ENCODE measurements around the gene WNK4. TPM values are rescaled to one million over a fixed set of nuclear protein-coding genes. Genes with fewer than 3 reads are reported as not detected.

The WNK4 gene
- total and polyA plus RNA-seq, 4 donors = 0.09 to 0.77 (median 0.45) TPM

DNA sequence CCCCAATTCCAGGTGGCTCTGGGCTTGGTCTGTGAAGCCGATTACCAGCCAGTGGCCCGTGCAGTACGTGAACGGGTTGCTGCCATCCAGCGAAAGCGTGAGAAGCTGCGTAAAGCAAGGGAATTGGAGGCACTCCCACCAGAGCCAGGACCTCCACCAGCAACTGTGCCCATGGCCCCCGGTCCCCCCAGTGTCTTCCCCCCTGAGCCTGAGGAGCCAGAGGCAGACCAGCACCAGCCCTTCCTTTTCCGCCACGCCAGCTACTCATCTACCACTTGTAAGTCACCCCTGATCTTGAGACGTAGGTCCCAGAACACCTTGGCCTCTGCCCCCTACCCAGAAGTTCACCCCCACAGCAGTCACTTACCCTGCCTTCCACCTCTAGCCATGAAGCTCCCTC is 6.9 kb downstream of the WNK4 start:
- TF ChIP-seq CTCF (IDR thresholded peaks at IDR 0.05; ENCODE audit: control extremely low read depth, extremely low read depth) = no peak
- Histone ChIP-seq H3K4me1 (ENCODE audit: control insufficient read depth in 5 of 5, insufficient read depth in 5 of 5, low read length in 5 of 5) (peaks cover 0 to 27% (median 6%) of the 10 kb centered on the region in 5 donors), H3K36me3 (ENCODE audit: control insufficient read depth in 4 of 4, insufficient read depth in 4 of 4, low read length in 4 of 4) (no peaks in the 10 kb centered on the region), H3K27ac (ENCODE audit: low read depth in 1 of 2, low read length in 1 of 2) (no peak overlapping the region), H3K27me3 (ENCODE audit: control insufficient read depth in 3 of 3, insufficient read depth in 3 of 3, low read length in 2 of 3) (peaks cover 0 to 62% (median 43%) of the 10 kb centered on the region in 3 donors), H3K9ac (ENCODE audit: insufficient read depth in 1 of 2, low read length in 2 of 2) (no peak overlapping the region), H3K9me3 (ENCODE audit: control insufficient read depth in 4 of 4, insufficient read depth in 3 of 4, low read length in 3 of 4) (peaks cover 0 to 2% (median 0%) of the 10 kb centered on the region in 4 donors), H3K4me3 (no peak overlapping the region)
- ATAC-seq (ENCODE audit: insufficient read depth, low FRiP score) (no peak), DNase-seq (no peak)
- 84 to 90% methylated on average over 11 of the region's 11 CpGs for WGBS, 2 donors

DNA sequence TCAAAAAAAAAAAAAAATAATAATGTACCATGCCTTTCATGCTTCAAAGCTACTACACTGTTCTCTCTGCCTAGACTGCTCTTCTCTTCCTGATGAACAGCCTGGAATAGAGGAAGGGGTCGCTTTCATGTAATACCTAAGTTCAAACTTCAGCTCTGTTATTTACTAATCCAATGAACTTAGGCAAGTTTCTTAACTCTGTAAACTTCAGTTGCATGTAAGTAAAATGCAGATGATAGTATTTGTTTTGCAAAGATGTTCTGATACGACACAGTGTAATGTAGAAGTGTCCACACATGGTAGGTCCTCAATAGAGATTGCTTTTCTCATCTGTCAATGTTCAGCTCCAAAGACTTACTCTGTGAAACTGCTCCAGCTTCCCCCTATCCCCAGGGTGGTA is 11.5 kb downstream of the WNK4 start:
- no peak overlapping the region for H3K27ac ChIP-seq (ENCODE audit: low read depth in 1 of 2, low read length in 1 of 2)
- H3K4me3 ChIP-seq = no peak overlapping the region
- TF ChIP-seq CTCF (IDR thresholded peaks at IDR 0.05; ENCODE audit: control extremely low read depth, extremely low read depth) = no peak
- peaks cover 0 to 6% (median 2%) of the 10 kb centered on the region in 5 donors for H3K4me1 ChIP-seq (ENCODE audit: control insufficient read depth in 5 of 5, insufficient read depth in 5 of 5, low read length in 5 of 5)
- H3K9ac ChIP-seq (ENCODE audit: insufficient read depth in 1 of 2, low read length in 2 of 2) = no peak overlapping the region
- WGBS, 2 donors = 75 to 79% methylated on average over 2 of the region's 2 CpGs
- H3K9me3 ChIP-seq (ENCODE audit: control insufficient read depth in 4 of 4, insufficient read depth in 3 of 4, low read length in 3 of 4) = no peaks in the 10 kb centered on the region
- H3K36me3 ChIP-seq (ENCODE audit: control insufficient read depth in 4 of 4, insufficient read depth in 4 of 4, low read length in 4 of 4) = peaks cover 0 to 6% (median 0%) of the 10 kb centered on the region in 4 donors
- no peak for ATAC-seq (ENCODE audit: insufficient read depth, low FRiP score)
- DNase-seq = no peak
- H3K27me3 ChIP-seq (ENCODE audit: control insufficient read depth in 3 of 3, insufficient read depth in 3 of 3, low read length in 2 of 3) = peaks cover 0 to 16% (median 3%) of the 10 kb centered on the region in 3 donors

DNA sequence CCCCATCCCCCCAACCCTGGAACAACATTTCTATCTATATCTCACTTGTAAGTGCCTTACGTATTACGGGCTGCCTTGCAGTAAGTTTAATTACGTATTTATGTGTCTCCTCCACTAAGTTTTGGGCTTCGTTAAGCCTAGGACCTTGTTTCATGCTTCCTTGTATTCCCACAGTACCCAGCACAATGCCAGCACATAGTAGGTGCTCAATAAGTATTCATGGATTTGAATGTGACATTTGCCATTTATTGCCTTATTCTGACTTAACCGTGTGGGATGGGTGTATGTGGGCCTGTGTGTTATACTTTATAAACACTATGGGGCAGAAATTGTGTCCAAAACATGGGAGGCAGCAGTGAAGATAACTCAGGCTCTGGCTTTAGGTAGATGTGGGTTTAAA is 12.1 kb downstream of the WNK4 start:
- Histone ChIP-seq H3K9me3 (ENCODE audit: control insufficient read depth in 4 of 4, insufficient read depth in 3 of 4, low read length in 3 of 4) (no peaks in the 10 kb centered on the region), H3K27me3 (ENCODE audit: control insufficient read depth in 3 of 3, insufficient read depth in 3 of 3, low read length in 2 of 3) (peaks cover 0 to 10% (median 0%) of the 10 kb centered on the region in 3 donors), H3K4me1 (ENCODE audit: control insufficient read depth in 5 of 5, insufficient read depth in 5 of 5, low read length in 5 of 5) (peaks cover 0 to 8% (median 7%) of the 10 kb centered on the region in 5 donors), H3K27ac (ENCODE audit: low read depth in 1 of 2, low read length in 1 of 2) (no peak overlapping the region), H3K36me3 (ENCODE audit: control insufficient read depth in 4 of 4, insufficient read depth in 4 of 4, low read length in 4 of 4) (peaks cover 0 to 6% (median 3%) of the 10 kb centered on the region in 4 donors), H3K9ac (ENCODE audit: insufficient read depth in 1 of 2, low read length in 2 of 2) (no peak overlapping the region), H3K4me3 (no peak overlapping the region)
- DNase-seq (no peak), ATAC-seq (ENCODE audit: insufficient read depth, low FRiP score) (no peak)
- no peak for TF ChIP-seq CTCF (IDR thresholded peaks at IDR 0.05; ENCODE audit: control extremely low read depth, extremely low read depth)
- WGBS, 2 donors = 70 to 81% methylated on average over 5 of the region's 5 CpGs

GRCh38 chr17:42795061-42795460 is 14.7 kb downstream of the WNK4 start:
- H3K9me3 ChIP-seq (ENCODE audit: control insufficient read depth in 4 of 4, insufficient read depth in 3 of 4, low read length in 3 of 4) = no peaks in the 10 kb centered on the region
- peaks cover 5 to 14% (median 8%) of the 10 kb centered on the region in 5 donors for H3K4me1 ChIP-seq (ENCODE audit: control insufficient read depth in 5 of 5, insufficient read depth in 5 of 5, low read length in 5 of 5)
- no peak overlapping the region for H3K9ac ChIP-seq (ENCODE audit: insufficient read depth in 1 of 2, low read length in 2 of 2)
- DNase-seq (no peak), ATAC-seq (ENCODE audit: insufficient read depth, low FRiP score) (no peak)
- H3K27ac ChIP-seq (ENCODE audit: low read depth in 1 of 2, low read length in 1 of 2) = no peak overlapping the region
- peaks cover 0 to 6% (median 4%) of the 10 kb centered on the region in 4 donors for H3K36me3 ChIP-seq (ENCODE audit: control insufficient read depth in 4 of 4, insufficient read depth in 4 of 4, low read length in 4 of 4)
- no peak overlapping the region for H3K4me3 ChIP-seq
- no peaks in the 10 kb centered on the region for H3K27me3 ChIP-seq (ENCODE audit: control insufficient read depth in 3 of 3, insufficient read depth in 3 of 3, low read length in 2 of 3)
- 23 to 57% methylated on average over 4 of the region's 4 CpGs for WGBS, 2 donors
- no peak for TF ChIP-seq CTCF (IDR thresholded peaks at IDR 0.05; ENCODE audit: control extremely low read depth, extremely low read depth)
